Fibroblast of upper back skin (primary cell): ENCODE measurements around the gene ALDH1B1.
"Not testable (repeated sequence)": the region's sequence is repeated elsewhere in the genome, so short reads cannot be mapped to it uniquely, and the experiment has no call there.

Experiments used
- DNase-seq: peaks from one replicate; pipeline ENCODE4 v3.0.0-alpha.2; 2013

The ALDH1B1 gene

DNA sequence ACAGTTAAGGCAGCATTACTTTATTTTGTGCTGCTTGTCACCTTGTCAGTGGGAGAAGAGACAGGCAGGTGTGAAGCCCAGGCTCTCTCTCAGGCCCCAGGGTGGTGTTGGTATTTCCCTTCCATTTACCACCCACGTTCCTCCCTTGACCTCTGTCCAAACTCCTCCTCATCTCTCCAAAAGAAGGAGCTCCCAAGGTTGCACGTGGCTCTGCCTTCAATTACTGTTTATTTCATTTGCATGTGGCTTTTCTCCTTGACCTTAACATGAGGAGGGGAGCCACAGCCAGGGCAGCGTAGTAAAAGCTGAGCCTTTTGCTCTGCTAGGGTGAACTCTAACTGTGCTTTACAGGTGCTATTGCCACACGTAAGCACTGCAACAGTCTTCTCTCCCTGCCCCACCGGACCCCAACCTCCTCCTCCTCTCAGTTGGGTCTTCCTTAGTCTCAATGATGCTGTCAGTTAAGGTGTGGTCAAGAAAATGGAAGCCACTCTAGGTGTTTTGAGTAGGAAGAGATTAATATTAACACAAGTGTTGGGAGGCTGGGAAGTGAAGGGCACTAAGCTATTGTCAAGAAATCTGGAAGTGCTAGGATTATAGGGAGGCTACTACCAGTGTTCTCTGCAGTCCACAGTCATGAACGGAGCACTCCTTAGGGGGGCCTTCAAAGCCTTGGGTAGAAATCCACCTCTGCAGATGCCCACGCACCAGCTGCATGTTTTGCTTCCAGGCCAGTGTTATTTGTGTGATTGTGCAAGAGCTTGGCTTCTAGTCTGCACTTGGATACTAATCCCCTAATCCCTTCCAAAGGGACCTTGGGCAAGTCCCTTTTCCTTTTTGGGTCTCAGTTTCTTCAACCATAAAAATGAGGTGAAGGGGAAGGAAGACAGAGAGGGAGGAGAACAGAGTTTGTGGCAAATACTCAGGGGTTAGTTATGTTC is 3.9 kb upstream of the ALDH1B1 start:
- peak; percentile 41 for DNase-seq

DNA sequence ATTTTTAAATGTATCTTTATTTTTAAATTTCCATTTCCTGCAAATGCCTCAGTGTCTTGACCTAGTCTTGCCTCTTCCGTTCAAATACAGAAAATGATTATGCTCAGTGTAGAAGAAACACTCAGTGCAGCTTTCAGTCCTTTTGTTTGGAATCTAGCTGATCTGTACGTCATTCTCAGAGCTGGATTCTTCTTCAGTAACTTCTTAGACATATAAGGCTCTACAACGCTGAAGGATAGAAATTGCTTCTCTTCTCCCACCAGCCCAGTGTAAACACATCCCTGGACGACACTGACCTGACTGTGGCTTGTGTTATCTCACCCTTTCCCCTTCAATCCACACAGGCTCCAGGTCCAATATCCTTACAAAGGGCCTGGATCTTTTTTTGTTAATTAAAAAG is 3.2 kb upstream of the ALDH1B1 start:
- DNase-seq: peak; percentile 44

DNA sequence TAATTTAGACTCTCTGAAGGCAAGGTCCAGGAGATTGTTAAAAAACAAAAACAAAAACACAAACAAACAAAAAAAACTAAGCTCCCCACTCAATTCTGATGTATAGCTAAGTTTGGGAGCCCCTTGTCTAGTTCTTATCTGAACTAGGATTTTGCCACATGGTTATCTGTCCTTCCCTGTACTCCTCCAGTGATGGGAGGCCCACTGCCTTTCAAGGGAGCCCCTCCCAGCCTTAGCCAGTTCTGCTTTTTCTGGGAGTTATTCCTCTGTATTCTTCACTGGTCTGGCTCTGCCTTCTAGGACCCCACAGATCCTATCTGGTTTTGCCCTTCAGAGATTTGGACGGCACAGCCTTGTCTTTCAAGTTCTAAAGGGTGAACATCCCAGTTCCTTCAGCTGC is 2.1 kb upstream of the ALDH1B1 start:
- no peak for DNase-seq

GRCh38 chr9:38390851-38391250 is 1.7 kb upstream of the ALDH1B1 start:
- no peak for DNase-seq

DNA sequence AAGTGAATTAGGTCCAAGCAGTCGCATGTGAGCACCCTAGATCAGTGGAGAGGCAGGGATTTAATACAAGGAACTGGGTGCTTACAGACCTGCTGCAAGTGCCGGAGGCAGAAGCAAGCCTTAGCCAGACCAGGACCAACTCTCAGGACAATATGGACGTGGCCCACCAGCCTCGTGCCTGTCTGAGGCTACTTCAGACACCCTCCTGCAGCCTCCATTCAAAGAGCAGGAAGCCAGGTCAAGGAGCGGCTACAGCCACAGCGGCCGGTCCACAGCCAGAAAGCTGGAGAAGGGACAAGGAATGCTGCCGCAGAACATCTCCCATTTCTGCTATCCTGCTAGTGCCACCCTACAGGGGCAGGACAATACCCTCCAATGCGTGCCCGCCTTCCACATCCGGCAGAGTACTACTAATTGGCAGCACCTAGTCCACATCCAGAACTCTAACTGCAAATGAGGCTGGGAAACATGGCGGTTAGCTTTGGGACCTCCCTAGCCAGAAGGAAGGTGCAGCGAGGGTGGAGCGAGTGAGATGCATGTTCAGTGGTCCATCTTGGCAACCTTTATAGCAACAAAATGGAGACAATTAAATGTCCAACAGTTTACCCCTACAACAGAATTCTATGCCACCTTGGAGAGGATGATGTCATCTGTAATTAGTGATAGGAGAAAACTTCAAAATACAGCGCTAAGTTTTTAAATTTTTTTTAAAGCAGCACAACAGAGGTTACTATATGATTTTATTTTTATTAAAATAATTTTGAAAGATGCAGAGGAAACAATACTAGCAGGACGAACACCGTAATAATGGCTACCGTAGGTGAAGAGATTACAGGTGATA is 1.0 kb upstream of the ALDH1B1 start:
- no peak for DNase-seq

DNA sequence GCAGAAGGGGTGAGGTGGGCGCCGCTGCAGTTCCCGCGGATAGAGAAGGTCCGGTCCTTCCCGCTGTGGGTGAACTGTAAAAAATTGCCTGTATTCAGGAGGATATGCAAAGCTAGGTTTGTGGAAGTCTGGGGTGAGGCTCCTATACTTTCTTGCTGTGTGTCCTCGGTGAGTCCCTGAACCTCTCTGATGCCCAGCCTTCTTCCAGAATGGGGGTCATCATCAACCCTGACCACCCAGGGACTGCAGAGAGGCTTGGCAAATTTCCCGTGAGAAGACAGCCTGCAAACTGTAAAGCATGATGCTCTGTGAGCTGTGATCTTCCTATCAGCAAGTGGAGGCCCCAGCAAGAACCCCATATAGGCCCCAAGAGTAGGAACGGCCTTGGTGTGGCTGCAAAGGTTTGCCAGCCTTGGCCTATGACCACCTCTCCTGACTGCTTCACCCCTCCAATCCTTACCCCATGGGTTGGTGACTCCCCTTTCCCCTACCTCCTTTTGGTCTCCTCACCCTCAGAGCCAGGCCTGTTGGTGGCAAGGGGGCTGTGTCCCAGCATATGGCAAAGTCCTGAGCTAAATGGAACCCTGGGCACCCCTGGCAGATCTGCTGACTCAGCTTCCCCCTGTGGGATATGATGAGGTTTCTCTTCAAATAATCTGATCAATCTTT is 760 bp downstream of the ALDH1B1 start:
- no peak for DNase-seq

- DNase-seq: no peak
Measured at GRCh38 chr9:38394416-38394815, 1.9 kb downstream of the ALDH1B1 start.

DNA sequence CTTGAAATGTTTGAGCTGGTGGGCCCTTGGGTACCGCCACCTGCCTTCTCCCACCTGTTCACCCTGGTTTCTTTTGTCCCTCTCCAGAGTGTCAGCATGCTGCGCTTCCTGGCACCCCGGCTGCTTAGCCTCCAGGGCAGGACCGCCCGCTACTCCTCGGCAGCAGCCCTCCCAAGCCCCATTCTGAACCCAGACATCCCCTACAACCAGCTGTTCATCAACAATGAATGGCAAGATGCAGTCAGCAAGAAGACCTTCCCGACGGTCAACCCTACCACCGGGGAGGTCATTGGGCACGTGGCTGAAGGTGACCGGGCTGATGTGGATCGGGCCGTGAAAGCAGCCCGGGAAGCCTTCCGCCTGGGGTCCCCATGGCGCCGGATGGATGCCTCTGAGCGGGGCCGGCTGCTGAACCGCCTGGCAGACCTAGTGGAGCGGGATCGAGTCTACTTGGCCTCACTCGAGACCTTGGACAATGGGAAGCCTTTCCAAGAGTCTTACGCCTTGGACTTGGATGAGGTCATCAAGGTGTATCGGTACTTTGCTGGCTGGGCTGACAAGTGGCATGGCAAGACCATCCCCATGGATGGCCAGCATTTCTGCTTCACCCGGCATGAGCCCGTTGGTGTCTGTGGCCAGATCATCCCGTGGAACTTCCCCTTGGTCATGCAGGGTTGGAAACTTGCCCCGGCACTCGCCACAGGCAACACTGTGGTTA is 3.3 kb downstream of the ALDH1B1 start:
- DNase-seq: no peak

GRCh38 chr9:38396371-38396671 is 3.8 kb downstream of the ALDH1B1 start:
- DNase-seq: no peak

GRCh38 chr9:38399191-38399590 is 6.7 kb downstream of the ALDH1B1 start:
- not testable (repeated sequence) for DNase-seq

- no peak for DNase-seq
Measured at GRCh38 chr9:38401994-38402393, 9.5 kb downstream of the ALDH1B1 start.

GRCh38 chr9:38404314-38404713 is 11.8 kb downstream of the ALDH1B1 start:
- no peak for DNase-seq

DNA sequence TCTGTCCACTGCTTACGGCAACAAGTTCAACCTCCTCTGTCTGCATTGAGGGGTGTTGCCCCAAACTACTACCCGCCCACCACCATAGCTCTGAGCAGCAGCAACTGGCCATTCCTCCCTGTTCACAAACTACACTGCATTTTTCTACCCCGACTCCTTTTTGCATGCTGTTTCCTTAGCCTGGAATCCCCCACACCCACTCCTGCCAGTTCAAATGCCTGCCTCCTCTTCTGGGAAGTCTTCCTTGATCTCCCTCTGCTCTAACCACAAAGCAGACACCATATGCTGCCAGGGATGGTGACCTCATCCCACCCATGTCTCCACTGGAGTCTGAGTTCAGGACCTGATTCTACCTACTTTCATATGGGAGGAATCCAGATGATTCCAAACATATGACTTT is 13.3 kb downstream of the ALDH1B1 start:
- peak; percentile 62 for DNase-seq

GRCh38 chr9:38406476-38407186 is 14.1 kb downstream of the ALDH1B1 start:
- no peak for DNase-seq

DNA sequence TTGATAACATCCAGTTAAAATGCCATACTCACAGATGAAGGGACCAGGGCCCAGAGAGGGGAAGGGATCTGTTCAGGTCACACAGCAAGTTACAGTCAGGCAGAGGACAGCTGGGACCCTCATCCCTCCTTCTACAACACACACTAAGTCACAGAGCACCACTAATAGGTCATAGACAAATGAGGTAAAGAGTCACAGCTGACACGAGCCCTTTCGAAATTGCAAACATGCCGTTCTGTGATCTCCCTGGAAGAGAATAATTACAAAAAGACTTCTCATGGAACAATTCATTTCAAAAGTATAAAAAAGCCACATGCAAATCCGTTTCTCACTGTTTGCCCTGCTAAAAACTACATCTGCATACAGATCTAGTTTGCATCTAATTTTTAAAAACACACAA is 16.2 kb downstream of the ALDH1B1 start:
- no peak for DNase-seq

DNA sequence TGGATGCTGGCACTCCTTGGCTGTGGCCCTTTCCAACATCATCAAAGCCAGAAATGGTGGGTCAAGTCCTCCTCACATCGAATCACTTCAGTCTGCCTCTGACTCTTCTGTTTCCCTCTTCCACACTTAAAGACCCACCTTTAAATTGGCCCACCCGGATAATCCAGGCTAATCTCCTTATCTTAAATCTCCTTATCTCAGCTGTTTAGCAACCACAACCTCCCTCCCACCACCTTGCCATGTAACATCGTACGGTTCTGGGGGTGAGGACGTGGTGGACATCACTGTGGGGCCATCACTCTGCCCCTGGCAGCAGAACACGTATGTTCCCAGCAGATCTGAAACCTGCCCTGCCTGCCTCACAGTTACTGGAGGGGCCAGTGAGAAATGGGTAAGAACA is 20.2 kb downstream of the ALDH1B1 start:
- no peak for DNase-seq

DNA sequence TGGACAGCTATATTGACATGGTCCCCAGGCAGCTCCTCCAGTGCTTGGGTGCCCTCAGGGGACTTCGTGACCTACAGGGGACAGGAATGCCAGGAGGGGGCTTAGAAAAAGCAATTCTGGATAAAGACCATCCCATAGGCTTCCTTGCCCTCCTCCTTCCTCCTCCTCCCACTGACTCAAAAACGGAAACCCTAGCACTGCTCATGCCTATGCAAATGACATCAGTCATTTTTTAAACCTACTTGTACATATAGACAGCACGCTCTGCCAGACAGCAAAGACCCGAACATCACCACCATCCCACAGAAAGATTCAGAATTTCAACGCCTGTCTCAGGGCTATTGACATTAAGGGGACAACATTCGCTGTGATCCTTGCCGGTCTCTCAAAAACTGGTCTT is 20.8 kb downstream of the ALDH1B1 start:
- DNase-seq: no peak

DNA sequence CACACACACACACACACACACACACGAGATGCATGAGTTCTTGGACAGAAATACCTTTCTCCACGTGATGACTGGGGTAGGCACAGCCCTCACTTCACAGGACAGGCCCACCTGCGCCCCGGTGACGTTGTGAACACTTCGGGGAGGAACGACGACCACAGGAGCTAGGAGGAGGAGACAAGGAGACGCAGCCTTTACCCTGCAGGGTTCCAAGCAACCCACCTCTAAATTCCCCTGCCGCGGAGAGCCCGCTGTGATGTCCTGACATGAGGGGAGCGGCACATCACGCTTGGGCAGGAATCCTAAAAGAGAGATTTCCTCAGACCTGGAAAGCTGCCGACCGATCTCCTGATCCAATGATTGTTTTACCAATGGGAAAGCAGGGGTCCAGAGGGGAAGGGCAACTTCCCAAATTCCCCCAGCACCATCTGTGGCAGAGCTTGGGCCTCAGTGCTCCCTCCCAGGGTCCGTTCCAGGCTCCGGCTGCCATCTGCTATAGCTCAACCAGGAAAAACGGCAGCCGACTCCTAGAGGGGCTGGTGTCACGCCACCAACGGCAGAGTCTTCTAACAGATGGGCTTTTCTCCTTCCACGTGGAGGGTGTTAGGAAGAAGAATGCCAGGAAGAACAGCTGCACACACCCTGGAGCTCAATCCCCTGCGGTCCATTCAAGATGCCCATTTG is 21.7 kb downstream of the ALDH1B1 start:
- no peak for DNase-seq

GRCh38 chr9:38415856-38416255 is 23.4 kb downstream of the ALDH1B1 start:
- DNase-seq: no peak

DNA sequence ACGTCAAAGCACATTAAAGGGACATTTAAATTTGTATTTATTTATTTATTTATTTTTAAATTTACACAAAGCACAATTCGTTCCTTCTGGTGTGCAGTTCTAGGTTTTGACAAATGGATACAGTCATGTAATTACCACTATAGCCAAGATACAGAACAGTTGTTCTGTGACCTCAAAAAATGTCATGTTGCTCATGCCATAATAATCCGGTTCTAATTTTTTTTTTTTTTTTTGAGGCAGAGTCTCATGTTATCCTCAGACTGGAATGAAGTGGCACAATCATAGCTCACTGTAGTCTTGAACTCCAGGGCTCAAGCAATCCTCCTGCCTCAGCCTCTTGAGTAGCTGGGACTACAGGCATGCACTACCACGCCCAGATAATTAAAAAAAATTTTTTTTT is 24.0 kb downstream of the ALDH1B1 start:
- no peak for DNase-seq
